NCI-H774 (cell line): ENCODE measurements around the gene RALY.

ENCODE experiments used
- DNase-seq: peaks from one replicate; lab custom pipeline; 2025; lab: John Stamatoyannopoulos, UW

Gene RALY

GRCh38 chr20:34079818-34080217 lies 86.1 kb downstream of the RALY start:
- no peak for DNase-seq

DNA sequence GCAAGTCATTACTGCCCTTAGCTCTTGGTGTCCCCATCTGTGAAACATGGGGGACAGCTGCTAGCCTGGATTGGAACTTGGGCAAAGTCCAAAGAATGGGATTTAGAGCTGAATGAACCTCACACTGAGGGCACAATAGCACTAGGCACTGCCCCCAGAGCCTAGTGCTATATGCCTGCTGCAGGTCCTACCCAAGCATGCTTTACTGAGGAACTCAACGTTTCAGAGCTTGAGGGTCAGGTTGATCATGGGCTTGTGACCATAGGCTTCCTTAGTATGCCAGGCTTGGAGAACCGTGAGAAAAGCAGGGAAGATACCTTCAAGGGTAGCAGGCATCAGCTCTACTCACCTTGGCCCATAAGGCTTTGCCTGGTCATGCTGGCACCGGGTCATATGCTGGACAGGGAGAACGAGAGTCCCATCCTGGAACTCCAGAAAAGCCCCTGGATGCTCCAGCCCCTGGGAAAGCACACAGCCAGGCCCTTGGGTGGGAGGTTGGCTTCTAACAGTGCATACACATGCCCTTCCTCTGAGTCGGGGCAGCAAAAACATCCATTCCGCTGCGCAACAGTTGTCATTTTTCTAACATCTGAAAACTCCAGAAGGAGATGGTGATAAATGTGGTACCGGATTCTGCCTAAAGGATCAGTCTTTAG lies 88.6 kb downstream of the RALY start:
- no peak for DNase-seq

- no peak for DNase-seq
These were observed 89.4 kb downstream of the RALY start for GRCh38 chr20:34083137-34083536.

DNA sequence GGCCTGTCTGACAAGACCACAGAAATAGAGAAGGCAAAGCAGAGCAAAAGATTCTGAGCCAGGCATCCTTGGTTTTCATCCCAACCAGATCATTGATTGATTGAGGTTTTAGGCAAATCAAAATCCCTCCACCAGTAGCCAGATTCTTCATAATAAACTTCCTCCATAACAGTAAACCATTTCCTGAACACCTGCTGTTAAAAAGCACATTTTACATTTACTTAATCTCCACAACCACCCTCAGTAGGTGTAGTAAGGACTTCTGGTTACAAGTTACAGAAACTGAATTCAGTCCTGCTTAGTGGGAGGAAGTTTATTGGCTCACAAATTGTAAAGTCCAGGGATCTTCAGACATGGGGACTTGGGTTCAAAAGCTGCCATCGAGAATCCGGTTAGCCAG lies 90.1 kb downstream of the RALY start:
- no peak for DNase-seq

DNA sequence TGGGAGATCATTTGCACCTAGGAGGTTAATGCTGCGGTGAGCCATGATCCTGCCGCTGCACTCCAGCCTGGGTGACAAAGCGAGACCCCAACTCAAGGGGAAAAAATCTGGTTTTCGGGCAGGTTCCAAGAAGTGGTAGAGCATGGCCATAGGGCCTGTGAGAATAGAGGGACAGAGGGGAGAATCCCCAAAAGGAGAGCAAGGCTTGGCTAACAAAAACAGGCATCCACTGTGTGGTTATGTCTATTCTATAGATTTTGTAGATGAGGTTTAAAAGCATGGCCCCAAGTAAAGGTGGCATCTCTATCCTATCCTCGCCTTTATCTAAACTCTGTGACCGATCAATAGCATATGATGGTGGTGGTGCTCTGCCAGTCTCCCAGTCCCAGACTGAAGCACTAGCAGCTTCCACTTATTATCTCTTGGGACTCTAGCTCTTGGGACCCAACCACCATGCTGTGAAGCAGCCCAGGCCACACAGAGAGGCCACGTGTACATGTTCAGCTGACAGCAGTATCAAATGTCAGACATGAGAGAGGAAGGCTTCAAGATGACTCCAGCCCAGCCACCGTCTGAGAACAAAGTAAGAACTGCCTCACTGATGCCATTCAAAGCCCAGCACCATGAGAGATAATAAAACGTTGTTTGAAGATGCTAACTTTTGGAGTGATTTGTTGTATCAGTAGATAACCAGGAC lies 90.7 kb downstream of the RALY start:
- DNase-seq = no peak

- no peak for DNase-seq
These were observed 91.9 kb downstream of the RALY start for GRCh38 chr20:34085544-34086040.

DNA sequence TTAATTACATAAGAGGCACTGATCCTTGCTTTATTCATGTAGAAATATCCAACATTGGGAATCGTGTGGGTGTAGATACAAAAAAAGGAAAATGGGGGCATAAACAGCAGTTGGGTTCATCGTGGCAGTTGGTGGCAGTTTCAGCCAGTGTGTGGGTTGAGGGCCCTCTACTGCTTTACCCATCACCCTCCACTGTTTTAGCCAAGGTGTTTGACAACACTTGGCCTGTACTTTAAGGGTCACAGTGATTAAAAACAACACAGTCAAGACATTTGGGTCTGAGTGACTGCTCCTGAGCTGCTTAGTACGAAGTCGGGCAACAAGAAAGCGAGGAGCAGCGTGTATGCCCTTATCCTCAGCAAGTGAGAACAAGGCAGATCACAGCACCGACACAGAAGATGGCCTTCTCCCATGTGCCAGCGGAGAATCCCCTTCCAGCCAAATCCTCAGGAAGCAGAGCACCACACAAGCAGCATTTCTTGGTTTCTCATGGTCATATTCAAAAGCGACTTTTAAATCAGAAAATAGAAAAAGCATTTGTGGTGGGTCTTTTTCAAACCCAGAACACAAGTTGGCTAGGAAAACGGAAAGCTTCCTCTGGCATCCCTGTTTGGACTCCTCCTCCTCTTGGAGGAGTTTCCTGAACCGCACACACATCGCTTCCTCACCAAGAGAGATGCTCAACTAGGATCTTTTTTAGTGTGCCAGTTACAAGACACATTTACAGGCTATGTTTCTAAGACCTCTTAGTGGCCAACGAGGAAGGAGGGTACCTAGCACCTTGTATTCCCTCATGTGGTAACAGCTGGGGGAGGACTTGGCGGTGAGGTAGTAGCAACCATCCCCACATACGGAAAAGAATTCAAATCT lies 94.8 kb downstream of the RALY start:
- no peak for DNase-seq

DNA sequence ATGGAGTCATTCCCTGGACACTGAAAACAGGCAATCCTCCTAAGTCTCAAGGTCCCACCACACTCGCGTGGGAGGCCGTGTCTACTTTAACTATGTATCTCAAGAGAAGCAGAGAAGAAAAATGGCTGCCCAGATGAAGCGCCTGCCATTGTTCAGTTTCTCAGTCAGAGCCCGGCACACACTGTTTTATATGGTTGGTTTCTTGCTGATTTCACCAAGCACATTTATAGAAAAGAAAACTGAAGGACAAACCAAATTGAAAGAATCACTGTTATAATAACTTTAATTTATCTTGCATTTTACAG lies 95.4 kb downstream of the RALY start:
- DNase-seq = no peak

DNA sequence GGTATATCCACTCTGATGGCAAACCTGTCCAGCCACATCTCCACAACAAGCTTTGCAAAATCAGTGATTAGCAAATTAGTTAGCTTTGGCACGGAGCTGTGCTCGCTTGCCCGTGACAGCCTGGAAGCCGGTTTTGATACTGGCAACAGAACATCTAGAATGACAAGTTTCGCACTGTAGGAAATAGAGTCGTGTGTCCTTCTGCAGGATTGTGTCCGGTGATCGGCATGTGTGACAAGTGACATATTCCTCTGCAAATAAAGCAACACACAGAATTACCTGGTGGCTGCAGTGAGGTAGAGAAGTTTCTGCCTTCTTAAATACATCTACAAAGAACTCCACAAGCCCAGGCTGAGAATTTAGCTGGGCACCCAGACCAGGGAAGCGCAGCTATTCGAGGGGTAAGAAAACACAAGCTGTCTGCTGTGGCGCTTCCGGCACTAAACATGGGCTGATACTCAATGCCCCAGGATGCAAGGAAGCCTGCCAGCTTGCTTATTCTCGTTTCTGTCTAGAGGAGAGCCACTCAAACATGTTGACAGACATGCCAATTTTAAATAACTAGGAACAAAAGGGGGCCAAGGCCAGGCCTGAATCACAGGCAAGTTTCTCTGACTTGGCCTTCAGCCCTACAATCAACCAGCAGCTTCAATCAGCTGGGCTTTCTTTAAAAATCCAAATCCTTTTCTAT lies 96.1 kb downstream of the RALY start:
- peak; percentile 46 for DNase-seq

DNA sequence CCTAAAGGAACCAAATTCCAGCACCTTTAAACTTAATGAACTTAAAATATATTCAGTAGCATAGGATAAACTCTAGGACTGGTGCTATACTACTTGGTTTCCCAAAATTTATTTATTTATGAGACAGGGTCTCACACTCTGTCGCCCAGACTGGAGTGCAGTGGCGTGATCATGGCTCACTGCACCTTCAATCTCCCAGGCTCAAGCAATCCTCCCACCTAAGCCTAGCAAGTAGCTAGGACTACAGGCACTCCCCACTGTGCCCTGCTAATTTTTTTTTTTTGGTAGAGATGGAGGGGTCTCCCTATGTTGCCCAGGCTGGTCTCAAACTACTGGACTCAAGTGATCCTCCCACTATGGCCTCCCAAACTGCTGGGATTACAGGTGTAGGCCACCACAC lies 96.9 kb downstream of the RALY start:
- DNase-seq = no peak

DNA sequence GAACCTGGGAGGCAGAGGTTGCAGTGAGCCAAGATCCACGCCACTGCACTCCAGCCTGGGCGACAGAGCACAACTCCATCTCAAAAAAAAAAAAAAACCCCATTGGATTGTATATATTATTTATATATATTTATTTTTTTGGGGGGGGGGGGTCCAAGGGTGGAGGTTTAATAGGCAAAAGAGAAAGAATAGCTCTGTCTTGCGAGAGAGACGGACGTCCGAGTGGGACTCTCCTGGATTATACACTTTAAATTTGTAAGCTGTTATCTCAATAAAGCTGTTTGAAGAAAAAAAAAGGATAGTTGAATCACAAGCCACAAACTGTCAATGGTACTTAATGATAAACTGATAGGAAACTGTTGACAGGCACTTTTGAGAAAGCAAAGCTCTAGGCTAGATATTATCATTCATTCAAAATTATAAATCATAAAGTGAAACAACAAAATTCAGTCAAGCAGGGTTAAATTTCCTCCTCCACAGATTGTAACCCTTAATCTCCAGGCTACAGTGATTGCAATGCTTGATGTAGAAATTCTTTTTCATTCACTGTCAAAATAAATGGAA lies 98.0 kb downstream of the RALY start:
- no peak for DNase-seq

DNA sequence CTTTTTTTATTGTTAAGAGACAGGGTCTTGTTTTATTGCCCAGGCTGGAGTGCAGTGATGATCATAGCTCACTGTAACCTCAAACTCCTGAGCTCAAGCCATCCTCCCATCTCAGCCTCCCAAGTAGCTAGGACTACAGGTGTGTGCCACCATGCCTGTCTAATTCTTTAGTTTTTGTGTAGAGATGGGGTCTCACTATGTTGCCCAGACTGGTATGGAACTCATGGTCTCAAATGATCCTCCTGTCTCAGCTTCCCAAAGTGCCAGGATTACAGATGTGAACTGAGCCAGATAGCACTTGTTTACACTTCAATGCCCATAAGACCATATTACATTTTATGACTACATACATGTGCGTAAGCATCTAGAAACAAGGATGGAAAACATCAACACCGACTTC lies 100.2 kb downstream of the RALY start:
- DNase-seq = no peak

- DNase-seq = no peak
These were observed 102.1 kb downstream of the RALY start for GRCh38 chr20:34095825-34096224.

- DNase-seq = no peak
These were observed 103.2 kb downstream of the RALY start for GRCh38 chr20:34096699-34097444.

DNA sequence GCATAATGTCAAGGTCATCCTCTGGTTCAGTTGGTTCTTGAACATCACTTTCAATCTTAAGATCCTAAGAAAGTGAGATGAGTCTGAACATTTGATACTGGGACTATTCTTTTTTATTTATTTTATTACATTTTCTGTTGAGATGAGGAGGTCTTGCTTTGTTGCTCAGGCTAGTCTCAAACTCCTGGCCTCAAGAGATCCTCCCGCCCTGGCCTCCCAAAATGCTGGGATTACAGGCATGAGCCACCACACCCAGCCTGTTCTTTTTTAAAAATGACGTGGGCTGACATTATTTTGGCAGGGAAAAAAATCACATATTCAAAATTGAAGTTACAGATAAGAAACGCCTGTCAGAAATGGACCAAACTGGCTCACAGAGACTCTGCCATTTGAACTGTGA lies 104.9 kb downstream of the RALY start:
- DNase-seq = no peak

- DNase-seq = no peak
These were observed 106.0 kb downstream of the RALY start for GRCh38 chr20:34099675-34100074.

GRCh38 chr20:34100576-34100975 lies 106.9 kb downstream of the RALY start:
- no peak for DNase-seq

DNA sequence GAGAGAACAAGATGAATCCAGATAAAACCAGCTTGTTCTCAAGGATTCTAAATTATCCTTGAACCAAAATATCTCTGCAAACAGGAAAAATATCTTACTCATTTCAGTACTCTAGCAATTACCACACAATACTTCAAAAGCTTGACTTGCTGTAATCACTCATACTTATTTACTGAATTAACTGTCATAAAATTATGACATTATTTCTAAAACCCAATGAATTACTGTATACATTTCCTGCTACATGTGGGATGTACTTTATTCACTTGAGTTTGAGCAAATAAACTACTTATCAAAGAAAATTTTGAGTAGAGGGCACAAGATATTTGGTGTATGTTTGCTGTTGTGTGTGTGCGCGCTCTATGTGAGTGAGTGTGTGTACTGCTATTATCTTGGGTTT lies 108.6 kb downstream of the RALY start:
- no peak for DNase-seq

DNA sequence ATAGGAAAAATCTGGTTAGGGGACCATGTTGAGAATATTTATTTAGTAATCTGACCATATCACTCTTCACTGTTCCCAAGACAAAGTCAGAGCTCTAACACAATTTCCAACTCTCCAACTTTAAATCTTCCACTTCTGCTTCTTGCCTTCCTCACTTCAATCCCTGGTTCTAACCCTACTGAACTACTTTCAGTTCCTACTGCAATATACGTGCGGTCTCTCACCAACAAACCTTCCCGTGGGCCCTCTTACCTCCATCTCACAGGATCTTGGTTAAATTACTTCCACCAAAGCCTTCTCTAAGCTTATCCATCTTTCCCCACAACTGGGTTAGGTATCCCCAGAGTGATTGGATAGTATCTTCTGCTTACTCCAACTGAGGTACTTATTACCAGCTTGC lies 110.3 kb downstream of the RALY start:
- DNase-seq = no peak

DNA sequence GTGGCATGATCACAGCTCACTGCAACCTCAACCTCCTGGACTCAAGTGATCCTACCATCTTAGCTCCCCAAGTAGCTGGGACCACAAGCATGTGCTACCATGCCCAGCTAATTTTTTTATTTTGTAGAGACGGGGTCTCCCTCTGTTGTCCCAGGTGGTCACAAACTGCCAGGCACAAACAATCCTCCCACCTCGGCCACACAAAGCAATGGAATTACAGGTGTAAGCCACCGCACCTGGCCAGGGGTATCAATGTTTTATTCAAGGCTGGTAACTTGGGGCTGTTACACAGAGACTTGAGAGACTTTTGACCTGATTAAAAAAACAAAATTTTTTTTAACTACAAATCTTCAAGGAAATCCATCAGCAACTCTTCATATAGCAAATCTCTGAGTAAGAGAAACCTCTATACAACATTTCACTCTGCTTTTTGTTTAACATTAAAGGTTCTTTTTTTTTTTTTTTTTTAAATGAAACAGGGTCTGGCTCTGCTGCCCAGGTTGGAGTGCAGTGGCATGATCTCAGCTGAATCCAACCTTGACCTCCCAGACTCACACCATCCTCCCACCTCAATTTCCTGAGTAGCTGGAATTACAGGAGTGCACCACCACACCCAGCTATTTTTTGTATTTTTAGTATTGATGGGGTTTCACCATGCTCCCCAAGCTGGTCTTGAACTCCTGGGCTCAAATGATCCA lies 112.4 kb downstream of the RALY start:
- DNase-seq = no peak
